OCI-LY7 (cell line): ENCODE data around the gene OSBPL6.

Experiments
- EZH2phosphoT487 ChIP-seq: fragments of 200-600 bp; sonication (generic); IDR thresholded peaks from 2 replicates; pipeline ENCODE4 v1.6.1; 2018; ENCODE audit warnings: low read depth, borderline replicate concordance, mild to moderate bottlenecking, mixed run types, antibody characterized with exemption, low read length, moderate library complexity, mixed read lengths
- TF ChIP-seq, protein P1 (sequence below): fragments of 200-600 bp; sonication (generic); conservative IDR thresholded peaks from 2 replicates; pipeline ENCODE4 v1.5.1; 2014; ENCODE audit warnings: mild to moderate bottlenecking, antibody characterized with exemption, low read length, moderate library complexity, mixed read lengths

DNA sequence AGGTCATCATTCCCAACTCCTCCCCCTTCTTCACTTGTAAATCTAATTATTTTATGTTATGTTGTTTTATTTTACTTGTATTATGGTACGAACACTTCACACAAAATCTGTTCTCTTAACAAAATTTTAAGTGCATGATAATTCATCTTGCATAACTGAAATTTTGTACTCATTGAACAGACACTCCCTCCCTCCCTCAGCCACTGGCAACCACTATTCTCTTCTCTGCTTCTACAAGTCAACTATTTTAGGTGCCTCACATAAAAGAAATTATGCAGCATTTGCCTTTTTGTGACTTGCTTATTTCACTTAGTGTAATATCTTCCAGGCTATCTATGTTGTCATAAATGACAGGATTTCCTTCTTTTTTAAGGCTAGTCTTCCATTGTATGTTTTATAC lies 30.4 kb upstream of the OSBPL6 start:
- no peak for TF ChIP-seq EZH2phosphoT487
- TF ChIP-seq, protein P1, sequence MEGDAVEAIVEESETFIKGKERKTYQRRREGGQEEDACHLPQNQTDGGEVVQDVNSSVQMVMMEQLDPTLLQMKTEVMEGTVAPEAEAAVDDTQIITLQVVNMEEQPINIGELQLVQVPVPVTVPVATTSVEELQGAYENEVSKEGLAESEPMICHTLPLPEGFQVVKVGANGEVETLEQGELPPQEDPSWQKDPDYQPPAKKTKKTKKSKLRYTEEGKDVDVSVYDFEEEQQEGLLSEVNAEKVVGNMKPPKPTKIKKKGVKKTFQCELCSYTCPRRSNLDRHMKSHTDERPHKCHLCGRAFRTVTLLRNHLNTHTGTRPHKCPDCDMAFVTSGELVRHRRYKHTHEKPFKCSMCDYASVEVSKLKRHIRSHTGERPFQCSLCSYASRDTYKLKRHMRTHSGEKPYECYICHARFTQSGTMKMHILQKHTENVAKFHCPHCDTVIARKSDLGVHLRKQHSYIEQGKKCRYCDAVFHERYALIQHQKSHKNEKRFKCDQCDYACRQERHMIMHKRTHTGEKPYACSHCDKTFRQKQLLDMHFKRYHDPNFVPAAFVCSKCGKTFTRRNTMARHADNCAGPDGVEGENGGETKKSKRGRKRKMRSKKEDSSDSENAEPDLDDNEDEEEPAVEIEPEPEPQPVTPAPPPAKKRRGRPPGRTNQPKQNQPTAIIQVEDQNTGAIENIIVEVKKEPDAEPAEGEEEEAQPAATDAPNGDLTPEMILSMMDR: no peak
